ENCODE measurements around the gene ANKRD13B. TPM values are rescaled to one million over a fixed set of nuclear protein-coding genes. Genes with fewer than 3 reads are reported as not detected.

ANKRD13B gene
- total and polyA plus RNA-seq, 2 of the 13 experiments (the other 11 are each of a cell fraction or from before 2014, with no cell fraction given), result 1.7 to 1.8 TPM

- TF ChIP-seq ZNF281 (CRISPR knock-in tag; IDR thresholded peaks at IDR 0.05; ENCODE audit: borderline replicate concordance), result peak; percentile 78; the same call in 1 of the 2 replicates
- TF ChIP-seq SAP130 (CRISPR knock-in tag; IDR thresholded peaks at IDR 0.05; ENCODE audit: low read depth), result 0 out of 2 replicates have a peak, but pooled peaks have one; percentile 9
- TF ChIP-seq PLRG1 (conservative IDR thresholded peaks at IDR 0.05), result no peak
- TF ChIP-seq YY1 (IDR thresholded peaks at IDR 0.05; ENCODE audit: insufficient read depth, insufficient replicate concordance, low read depth, low read length), result peak; percentile 0
- 0 out of 2 replicates have a peak, but pooled peaks have one; percentile 67 for TF ChIP-seq REL (CRISPR knock-in tag; conservative IDR thresholded peaks at IDR 0.05)
- peak; percentile 17; the same call in 1 of the 2 replicates for TF ChIP-seq ZNF280D (CRISPR knock-in tag; IDR thresholded peaks at IDR 0.05)
- TF ChIP-seq ZNF747 (CRISPR knock-in tag; IDR thresholded peaks at IDR 0.05; ENCODE audit: borderline replicate concordance), result no peak
- peak; percentile 88 for TF ChIP-seq ZNF263 (CRISPR knock-in tag; IDR thresholded peaks at IDR 0.05)
- TF ChIP-seq ZNF160 (CRISPR knock-in tag; IDR thresholded peaks at IDR 0.05), result no peak
- 0 out of 2 replicates have a peak, but pooled peaks have one; percentile 14 for TF ChIP-seq CTCF (CRISPR knock-in tag; IDR thresholded peaks at IDR 0.05)
- TF ChIP-seq ZBTB25 (CRISPR knock-in tag; IDR thresholded peaks at IDR 0.05), result 0 out of 2 replicates have a peak, but pooled peaks have one; percentile 9
- TF ChIP-seq ZNF546 (CRISPR knock-in tag; conservative IDR thresholded peaks at IDR 0.05), result 0 out of 2 replicates have a peak, but pooled peaks have one; percentile 17
- TF ChIP-seq SCMH1 (CRISPR knock-in tag; IDR thresholded peaks at IDR 0.05; ENCODE audit: borderline replicate concordance), result no peak
- 0 out of 2 replicates have a peak, but pooled peaks have one; percentile 65 for TF ChIP-seq DZIP1 (CRISPR knock-in tag; IDR thresholded peaks at IDR 0.05)
- TF ChIP-seq BATF2 (CRISPR knock-in tag; IDR thresholded peaks at IDR 0.05), result 0 out of 2 replicates have a peak, but pooled peaks have one; percentile 43
Observed at GRCh38 chr17:29590411-29591145, 2.4 kb upstream of the ANKRD13B start (continued).

All from HepG2 (cell line).